IPS-18c (cell line): ENCODE results near the gene ZNF593.

Source experiments
- H3K4me3 ChIP-seq: 2 replicates; pipeline ENCODE4 v1.7.0; 2013; ENCODE audit warnings: low read depth, mild to moderate bottlenecking, low read length, moderate library complexity; ENCODE audit not compliant: insufficient read depth
- H3K9me3 ChIP-seq: one replicate; pipeline ENCODE4 v1.6.1; 2013; ENCODE audit warnings: mild to moderate bottlenecking, low read length, moderate library complexity; ENCODE audit not compliant: control insufficient read depth, insufficient read depth

Gene ZNF593

DNA sequence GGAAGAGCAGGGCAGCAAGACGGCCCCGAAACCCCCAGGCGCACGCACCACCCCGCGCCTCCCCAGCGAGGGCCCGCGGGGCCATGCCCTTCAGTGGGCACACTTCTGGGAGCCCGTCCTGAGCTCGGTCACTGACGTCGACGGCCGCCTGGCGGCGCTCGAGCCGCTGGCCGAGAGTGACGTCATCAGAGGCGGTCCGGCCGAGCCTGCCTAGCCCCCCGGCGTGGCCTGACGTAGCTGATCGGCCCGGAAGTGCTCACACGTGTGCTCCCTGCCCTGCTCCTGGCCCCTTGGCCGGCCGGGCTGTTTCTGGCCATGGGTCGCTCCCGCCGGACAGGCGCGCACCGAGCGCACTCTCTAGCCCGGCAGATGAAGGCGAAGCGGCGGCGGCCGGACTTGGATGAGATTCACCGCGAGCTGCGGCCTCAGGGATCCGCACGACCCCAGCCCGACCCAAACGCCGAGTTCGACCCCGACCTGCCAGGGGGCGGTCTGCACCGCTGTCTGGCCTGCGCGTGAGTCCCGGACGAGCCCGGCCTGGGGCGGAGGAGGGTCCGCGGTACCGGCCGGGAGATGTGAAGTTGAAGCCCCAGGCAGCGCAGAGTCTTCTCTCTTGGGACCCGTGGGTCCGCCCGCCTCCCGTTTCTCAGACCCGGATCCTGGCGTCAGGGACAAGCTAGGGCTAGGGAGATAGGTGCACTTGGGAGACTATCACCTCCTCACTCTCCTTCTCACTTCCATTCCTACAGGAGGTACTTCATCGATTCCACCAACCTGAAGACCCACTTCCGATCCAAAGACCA, at the start of gene ZNF593:
ZNF593 (plus strand) TSS at position 240 of the 803 bp plus-strand sequence; CDS start at position 316, 76 bp downstream.
- no peaks in the 10 kb centered on the region for H3K9me3 ChIP-seq
- H3K4me3 ChIP-seq = peak within 1 kb of the TSS; percentile 90

DNA sequence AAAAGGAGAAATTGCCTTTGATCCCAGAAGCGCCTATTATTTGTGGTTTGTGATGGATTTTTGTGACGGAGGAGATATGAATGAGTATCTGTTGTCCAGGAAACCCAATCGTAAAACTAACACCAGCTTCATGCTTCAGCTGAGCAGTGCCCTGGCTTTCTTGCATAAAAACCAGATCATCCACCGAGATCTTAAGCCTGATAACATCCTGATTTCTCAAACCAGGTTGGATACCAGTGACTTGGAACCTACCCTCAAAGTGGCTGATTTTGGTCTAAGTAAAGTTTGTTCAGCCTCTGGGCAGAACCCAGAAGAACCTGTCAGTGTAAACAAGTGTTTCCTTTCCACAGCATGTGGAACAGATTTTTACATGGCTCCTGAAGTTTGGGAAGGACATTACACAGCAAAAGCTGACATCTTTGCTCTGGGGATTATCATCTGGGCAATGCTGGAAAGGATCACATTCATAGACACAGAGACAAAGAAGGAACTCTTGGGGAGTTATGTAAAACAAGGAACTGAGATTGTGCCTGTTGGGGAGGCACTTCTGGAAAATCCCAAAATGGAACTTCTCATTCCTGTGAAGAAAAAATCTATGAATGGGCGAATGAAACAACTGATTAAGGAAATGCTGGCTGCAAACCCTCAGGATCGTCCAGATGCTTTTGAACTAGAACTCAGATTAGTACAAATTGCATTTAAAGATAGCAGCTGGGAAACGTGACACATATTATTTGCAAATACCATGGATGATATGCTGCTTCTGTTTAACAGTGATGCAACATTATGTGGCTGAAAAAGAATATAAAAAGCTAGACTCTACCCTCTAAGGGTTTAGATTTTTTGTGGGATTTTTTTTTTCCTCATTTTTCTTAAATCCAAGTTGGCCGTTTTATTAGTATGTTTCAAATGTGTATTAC, 47.6 kb upstream of the ZNF593 start:
- H3K9me3 ChIP-seq = no peaks in the 10 kb centered on the region

DNA sequence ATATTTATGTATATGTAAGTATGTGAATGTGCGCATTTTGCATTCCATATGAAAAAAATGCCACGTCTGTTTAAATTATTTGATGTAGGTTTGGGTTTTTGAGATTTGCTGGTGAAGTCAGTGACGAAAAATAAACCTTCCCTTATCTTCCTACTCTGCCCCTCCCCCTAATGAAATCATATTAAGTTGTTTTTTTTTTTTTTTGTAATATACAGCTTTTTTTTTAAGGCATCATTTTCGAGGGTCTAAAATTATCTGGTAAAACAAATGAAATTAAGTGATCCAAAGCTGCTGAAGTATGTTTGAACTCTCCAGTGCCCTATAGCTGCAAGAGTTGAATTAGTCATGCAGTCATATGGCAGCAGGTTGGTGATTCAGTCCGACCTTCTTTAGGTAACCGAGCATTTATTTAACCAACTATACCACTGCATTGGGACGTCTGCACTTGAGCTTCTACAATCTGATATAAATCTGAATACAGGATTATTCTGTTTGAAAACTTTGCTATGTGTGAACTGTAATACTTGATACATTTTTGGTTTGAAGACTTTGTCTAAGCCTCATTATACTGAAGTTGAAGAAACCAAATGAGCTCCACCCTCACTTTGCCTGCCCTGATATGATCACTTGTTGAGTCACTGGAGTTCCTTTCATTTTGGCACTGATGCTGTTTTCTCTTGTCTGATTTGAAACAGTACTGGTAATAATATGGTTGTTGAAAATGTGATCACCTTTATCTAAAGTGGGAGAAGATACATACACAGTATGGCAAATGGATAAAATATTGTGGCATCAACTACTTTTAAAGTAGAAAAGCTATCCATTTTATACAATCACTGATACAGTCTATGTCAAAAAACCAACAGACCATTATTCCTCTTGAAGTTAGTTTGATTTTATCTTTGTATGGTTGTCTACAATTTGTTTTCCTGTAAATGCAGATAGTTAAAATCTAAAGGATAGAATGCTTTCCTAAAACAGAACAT, 46.4 kb upstream of the ZNF593 start:
- no peaks in the 10 kb centered on the region for H3K9me3 ChIP-seq
- no peak overlapping the region for H3K4me3 ChIP-seq

More for the DNA sequence above, 47.6 kb upstream of the ZNF593 start:
- no peak overlapping the region for H3K4me3 ChIP-seq

DNA sequence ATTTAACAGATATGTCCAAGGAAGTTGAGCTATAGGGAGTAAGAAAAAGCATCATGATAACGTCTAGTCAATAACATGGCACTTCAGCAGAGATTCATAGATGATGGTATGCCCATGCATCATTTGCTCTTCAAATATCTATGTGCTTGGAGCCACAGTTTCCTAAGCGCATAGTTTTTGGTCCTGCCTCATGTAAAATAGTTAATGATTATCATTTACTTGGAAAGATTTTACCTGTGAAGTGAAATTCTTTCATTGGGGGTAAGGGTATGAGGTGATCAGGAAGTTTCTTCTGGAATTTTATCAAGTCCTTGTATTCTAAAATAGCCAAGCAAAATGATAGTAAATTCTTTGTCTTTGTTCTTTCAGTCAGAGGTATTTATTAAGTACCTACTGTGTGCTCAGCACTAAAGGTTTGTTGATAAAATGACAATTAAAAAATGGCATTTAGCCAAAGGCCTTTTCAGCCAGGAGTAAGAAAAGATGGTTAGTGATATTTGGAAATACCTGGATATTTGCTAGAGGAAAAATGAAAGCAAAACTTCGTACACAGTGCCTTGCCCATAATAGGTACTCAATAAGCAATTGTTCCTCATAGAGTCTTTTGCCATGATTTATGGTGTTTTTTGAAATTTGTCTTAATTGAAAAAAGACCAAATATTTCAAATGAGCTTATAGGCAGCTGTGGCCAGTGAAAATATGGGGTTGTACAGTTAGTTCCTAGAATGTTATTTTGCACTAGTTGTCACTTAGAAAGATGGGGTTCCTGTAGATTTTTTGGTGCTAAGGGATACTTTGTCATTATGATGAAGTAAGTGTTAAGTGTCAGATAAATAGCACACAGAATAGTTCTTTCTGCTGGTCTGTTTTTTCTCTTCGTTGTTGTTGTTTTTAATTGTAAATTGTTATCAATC, 45.0 kb upstream of the ZNF593 start:
- Histone ChIP-seq H3K4me3 (no peak overlapping the region), H3K9me3 (no peaks in the 10 kb centered on the region)

DNA sequence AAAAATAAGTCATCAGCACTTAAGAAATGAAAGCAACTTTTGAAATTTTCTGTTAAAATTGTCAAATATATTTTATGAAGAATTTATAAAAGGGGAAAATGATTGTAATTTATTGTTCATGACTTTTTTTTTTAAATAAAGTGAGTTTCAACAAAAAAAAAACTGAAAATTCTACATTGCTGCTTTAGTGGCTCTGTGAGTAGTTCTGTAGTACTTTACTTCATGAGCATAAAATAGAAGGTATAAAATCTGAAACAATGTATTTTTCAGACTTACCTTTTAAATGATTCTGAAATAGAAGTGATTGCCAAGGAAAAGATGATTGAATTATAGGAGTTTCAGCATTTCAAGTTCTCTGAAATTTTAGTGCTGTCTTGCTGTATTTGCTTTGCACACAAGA, 44.3 kb upstream of the ZNF593 start:
- H3K4me3 ChIP-seq = no peak overlapping the region
- no peaks in the 10 kb centered on the region for H3K9me3 ChIP-seq

DNA sequence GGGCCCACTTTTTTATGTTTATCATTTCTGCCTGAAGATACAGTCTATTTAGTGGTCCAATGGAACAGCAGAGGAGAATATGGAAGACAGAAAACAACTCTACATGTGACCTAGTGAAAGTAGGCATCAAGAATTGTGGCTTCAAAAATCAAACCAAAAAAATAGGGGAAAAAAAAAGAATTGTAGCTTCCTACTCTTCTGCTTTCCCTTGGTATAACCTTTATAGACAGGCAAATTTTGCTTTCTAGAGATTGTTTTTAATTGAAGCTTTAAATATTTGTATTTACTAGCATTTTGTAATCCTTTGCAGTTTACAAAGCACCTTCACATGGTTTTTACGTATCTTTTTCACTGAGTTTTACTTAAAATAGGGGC, 43.8 kb upstream of the ZNF593 start:
- Histone ChIP-seq H3K9me3 (no peaks in the 10 kb centered on the region), H3K4me3 (no peak overlapping the region)

DNA sequence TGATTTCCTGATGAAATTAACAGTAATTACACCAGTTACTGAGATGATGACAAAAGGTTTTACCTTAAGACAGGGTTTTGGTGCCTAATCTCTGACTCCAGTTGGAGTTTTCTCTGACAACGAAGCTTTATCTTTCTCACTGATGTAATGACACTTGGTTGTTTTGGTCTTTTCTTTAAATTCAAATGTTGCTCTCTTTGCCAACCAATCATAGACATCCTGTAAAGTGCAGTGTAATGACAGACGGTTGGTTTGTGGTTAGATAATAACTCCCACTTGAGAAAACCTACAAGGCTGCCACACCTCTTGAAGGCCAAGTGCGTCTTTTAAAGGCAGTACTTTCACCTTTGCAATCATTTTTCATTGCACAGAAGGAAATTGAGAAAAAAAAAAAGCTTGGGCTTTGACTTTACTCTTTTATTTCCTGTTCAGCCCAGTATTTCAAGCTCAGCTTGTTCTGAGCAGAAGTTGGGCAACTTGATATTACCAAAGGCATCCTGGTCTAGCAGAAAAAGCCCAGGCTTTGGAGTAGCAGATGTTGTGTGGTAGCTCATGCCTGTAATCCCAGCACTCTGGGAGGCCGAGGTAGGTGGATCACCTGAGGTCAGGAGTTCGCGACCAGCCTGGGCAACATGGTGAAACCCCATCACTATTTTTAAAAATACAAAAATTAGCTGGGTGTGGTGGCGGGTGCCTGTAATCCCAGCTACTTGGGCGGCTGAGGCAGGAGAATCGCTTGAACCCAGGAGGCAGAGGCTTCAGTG, 43.2 kb upstream of the ZNF593 start:
- no peak overlapping the region for H3K4me3 ChIP-seq
- no peaks in the 10 kb centered on the region for H3K9me3 ChIP-seq

DNA sequence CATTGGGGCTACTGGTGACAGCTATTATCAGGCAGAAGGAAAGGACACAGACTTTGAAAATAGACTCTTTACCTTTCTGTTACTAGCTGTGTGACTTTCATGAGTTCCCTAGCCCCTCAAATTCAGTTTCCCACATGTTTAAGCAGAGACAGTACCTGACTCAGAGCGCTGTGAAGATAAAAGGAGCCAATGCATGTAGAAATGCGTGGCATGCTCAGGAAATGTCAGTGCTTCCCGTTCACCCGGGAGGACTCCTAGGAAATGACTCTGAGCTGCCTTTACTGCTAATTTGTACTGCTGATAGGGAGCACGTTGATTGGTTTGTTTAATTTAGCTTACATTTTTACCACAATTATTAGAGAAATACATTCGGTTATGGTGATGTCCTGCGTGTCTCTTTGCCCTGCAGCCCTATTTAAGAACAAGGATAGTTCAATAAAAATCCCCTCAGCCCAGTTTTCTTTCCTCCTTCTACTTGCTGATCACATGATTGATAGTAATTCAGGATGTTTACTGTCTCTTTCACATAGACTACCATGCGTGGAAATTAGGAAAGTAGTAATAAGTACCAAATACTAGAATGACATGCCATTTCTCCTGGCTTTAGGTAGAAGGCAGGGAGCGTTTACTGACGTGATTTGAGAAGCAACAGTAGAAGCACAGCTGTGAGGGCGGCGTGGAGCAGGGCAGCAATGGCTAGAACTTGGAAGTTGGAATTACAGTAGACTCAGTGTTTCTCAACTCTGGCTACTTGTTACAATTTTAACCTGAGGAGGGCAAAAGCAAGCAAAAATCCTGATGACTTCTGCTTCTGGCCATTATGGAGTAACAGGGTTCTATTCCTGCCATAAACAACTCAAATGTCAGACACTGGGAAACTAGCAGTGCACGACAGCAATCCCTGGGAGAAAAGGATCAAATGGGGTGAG, 42.2 kb upstream of the ZNF593 start:
- Histone ChIP-seq H3K9me3 (no peaks in the 10 kb centered on the region), H3K4me3 (no peak overlapping the region)

DNA sequence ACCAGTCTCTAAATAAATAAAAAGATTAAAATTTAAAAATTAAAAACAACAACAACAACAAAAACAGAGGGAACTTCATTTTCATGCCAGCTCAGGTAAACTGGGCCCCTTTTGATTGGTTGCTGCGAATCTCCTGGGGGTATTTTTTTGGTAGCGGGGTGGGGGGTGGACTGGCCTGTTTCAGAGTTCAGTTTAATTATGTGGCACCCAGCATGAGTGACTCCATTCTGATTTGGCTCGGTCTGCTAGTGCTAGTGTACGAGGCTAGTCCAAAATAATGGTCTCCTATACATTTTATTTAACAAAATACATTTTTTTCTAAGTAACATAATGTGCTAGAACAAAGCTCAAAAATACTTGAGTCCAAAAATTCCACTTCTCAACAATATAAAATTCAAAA, 39.9 kb upstream of the ZNF593 start:
- H3K4me3 ChIP-seq = no peak overlapping the region
- no peaks in the 10 kb centered on the region for H3K9me3 ChIP-seq

DNA sequence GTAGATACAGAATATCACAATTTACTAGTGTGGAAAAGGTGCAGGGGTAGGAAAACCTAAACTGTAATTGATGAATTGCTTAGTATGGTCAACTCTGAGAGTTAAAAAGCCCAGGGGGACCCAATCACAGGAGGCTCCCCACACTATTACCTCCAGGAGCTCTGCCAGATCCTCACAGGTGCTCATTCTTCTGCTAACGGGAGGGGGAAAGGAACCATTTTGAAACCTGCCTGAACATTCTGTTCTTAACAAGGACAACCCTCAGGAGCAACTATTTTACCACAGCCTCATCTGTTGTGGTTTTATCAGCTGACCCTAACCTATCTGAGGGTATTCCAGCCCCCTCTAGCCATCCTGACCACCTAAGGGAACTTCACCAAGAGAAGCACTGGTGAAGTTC, 39.0 kb upstream of the ZNF593 start:
- H3K9me3 ChIP-seq = no peaks in the 10 kb centered on the region
- H3K4me3 ChIP-seq = no peak overlapping the region

DNA sequence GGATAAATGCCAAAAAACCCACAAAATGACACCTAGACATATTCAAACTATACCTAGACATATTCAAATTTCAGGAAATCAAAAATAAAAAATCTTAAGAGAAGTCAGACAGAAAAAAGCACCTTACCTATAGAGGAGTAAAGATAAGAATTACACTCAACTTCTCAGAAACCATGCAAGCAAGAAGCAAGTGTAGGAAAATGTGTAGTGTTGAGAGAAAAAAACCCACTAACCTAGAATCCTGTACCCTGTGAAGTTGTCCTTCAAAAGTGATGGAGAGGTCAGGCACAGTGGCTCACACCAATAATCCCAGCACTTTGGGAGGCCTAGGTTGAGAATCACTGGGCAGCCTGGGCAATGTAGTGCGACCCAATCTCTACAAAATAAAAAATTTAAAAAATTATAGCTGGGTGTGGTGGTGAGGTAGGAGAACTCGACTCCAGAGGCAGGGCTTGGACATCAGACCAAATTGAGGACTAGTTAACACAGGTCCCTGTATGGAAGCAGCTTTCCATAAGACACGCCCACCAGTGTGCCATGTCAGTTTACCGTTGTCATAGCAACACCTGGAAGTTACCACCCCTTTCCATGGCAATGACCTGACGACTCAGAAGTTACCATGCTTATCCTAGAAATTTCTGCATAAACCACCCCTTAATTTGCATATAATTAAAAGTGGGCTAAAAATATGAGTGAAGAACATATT, 37.4 kb upstream of the ZNF593 start:
- no peaks in the 10 kb centered on the region for H3K9me3 ChIP-seq

DNA sequence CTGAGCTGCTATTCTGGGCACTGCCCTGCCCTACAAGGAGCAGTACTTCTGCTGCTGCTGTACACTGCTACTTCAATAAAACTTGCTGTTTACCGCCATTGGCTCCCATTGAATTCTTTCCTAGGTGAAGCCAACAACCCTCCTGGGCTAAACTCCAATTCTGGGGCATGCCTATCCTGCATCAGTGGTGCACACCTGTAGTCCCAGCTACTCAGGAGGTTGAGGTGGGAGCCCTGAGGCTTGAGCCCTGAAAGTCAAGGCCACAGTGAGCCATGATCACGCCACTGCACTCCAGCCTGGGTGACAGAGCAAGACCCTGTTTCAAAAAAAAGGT, 36.9 kb upstream of the ZNF593 start:
- H3K4me3 ChIP-seq = no peak overlapping the region
- H3K9me3 ChIP-seq = no peaks in the 10 kb centered on the region

More for the DNA sequence above, 37.4 kb upstream of the ZNF593 start:
- H3K4me3 ChIP-seq = no peak overlapping the region

DNA sequence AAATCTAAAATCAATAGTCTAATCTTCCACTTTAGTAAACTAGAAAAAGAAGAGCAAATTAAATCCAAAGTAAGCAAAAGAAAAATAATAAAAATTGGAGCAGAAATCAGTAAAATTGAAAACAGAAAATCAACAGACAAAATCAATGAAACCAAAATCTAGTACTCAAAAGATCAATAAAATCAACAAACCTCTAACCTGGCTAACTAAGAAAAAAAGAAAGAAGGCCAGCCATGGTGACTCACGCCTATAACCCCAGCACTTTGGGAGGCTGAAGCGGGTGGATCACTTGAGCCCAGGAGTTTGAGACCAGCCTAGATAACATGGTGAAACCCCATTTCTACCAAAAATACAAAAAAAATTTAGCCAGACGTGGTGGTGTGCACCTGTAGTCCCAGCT, 35.2 kb upstream of the ZNF593 start:
- H3K9me3 ChIP-seq = no peaks in the 10 kb centered on the region
- no peak overlapping the region for H3K4me3 ChIP-seq

DNA sequence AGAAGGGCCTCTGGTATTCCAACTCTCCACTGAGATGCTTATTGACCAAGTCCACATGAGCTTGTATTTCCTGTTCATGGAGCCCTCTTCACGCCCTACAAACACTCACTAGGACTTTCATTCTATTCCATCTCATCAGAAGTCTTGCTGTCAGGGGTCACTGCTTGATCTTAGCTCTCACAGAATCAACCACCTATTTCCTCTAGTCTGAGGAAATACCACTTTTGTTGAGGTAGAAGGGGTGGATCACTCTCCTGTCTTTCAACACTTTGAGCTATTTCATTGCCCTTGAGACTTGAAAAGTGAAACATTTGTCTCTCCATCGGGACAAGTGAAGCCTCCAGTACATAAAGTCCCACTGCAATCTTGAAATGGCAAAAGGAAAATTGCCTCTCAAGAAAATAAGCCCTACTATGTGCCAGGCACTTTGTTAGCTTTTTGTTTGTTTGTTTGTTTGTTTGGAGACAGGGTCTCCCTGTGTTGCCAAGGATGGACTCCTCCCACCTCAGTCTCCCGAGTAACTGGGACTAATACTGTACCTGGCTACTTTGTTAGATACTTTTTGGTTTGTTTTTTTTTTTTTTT, 30.6 kb upstream of the ZNF593 start:
- H3K9me3 ChIP-seq = no peaks in the 10 kb centered on the region
- no peak overlapping the region for H3K4me3 ChIP-seq
